COR-L47 (cell line): Measurements from ENCODE around the gene IFRD2.
"Not testable (repeated sequence)": the region's sequence is repeated elsewhere in the genome, so short reads cannot be mapped to it uniquely, and the experiment has no call there.

Source experiments
- DNase-seq: peaks from one replicate; lab custom pipeline; 2025; lab: John Stamatoyannopoulos, UW

The IFRD2 gene

GRCh38 chr3:50299929-50300680 lies 7.9 kb upstream of the IFRD2 start:
- no peak for DNase-seq

DNA sequence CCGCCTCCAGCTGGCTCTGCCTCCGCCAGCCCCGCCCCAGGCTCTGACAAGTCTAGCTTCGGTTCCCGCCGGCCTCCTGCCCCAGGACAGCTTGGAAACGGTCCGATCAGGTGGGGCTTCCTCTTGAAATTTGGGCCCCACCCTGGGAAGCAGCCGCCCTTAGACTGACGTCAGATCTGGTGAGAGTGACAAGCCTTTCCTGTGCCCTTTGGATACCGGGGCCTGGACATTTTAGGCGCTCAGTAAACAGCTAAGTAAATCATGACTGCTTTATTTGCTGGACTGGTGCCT lies 7.4 kb upstream of the IFRD2 start:
- DNase-seq, result no peak

DNA sequence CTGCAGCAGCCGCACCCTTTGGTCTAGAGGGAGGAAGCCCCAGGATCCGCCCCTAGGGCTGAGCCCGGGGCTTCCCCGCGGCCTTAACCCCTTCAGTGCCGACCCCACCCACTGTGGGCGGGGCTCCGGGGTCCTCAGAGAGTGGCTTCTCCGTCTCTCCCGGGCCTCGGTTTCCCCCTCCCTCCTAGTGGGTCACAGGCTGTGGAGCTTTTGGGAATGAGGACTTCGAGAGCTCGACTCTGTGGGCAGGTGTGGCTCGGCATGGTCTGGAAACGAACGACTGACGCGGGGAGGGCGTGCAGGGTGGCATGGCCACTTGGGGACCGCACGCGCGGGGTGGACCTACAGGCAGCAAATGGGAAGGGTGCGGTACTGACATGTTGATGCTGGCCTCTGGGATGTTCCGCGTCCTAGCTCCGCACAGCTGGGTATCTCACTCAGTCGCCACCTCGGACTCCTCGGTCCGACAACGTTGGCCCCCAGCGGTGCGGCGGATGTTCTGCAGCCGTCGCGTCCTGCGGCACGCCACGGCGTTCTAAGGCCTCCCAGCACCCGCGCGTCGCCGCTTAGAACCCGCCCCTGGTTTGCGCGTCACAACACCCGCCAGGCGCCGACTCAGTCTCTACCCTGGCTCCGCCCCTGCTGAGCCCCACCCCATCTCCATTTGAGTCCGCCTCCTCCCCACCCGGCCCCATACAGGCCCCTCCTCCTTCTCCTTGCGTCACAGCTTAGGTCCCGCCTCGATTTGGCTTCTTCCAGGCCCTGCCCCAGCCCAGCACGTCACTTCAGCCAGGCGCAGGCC lies 6.8 kb upstream of the IFRD2 start, which contains the start of the genes HYAL3 and NAA80:
Gene HYAL3, minus strand, starts transcription at position 570 of the 802 bp plus-strand sequence. CDS start 3,803 bp downstream, outside the sequence.
Gene NAA80, minus strand, starts transcription at position 570 of the 802 bp plus-strand sequence. CDS start 1,942 bp downstream, outside the sequence.
- DNase-seq, result peak; percentile 91

- DNase-seq, result no peak
Observed at GRCh38 chr3:50297896-50298725, 5.9 kb upstream of the IFRD2 start.

GRCh38 chr3:50297384-50297775 lies 5.2 kb upstream of the IFRD2 start:
- DNase-seq, result no peak

DNA sequence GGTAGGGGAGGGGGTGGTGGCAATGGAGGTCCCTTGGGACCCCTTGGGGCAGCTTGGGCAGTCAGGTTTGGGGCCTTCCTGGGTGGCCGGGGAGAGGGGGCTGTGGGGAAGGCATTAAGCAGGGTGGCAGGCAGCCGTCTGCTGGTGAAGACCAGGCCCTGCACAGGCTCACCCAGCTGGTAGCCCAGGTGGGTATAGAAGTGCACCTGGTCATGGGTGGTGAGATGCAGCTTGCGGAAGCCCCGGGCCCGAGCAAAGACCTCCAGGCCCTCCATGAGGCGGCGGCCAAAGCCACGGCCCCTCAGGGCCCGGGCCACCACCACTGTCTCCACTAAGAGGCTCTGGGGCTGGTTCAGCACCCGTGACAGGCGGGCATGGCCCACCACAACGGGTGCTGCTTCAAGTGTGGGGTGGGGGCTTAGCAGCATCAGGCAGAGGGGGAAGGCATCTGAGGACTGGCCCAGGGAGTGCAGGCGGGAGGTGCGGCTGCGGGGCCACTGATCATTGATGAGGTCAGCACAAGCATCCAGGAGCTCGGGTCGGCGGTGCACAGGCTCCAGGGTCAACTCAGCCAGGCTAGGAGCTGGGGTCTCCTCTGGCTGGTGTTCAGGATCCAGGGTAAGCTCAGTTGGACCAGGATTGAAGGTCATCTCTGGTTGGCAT lies 4.6 kb upstream of the IFRD2 start:
- no peak for DNase-seq

GRCh38 chr3:50295553-50296431 lies 3.6 kb upstream of the IFRD2 start:
- DNase-seq, result no peak

- DNase-seq, result no peak
Observed at GRCh38 chr3:50294492-50295403, 2.5 kb upstream of the IFRD2 start.

- no peak for DNase-seq
Observed at GRCh38 chr3:50294089-50294488, 1.9 kb upstream of the IFRD2 start.

- DNase-seq, result no peak
Observed at GRCh38 chr3:50293079-50293801, 1.0 kb upstream of the IFRD2 start.

GRCh38 chr3:50290161-50290641 lies 2.0 kb downstream of the IFRD2 start:
- DNase-seq, result no peak

DNA sequence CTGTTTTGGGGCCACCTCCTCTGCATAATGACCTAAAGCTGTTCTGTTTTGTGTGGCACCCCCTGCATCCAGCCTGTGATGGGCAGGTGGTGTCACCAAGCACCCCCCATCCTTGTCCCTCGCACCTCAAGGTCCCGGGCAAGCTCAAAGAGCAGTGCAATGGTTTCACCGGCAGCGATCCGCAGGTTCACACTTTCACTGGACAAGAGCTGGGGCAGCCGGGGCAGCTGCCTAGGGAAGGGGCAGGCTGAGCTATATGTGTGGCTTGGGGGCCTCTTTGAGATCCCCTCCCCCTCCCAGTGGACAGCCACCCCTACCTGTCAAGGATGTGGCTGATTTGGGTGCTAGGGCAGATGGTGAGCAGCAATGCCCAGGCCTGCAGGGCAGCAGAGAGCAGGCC lies 3.1 kb downstream of the IFRD2 start:
- no peak for DNase-seq

DNA sequence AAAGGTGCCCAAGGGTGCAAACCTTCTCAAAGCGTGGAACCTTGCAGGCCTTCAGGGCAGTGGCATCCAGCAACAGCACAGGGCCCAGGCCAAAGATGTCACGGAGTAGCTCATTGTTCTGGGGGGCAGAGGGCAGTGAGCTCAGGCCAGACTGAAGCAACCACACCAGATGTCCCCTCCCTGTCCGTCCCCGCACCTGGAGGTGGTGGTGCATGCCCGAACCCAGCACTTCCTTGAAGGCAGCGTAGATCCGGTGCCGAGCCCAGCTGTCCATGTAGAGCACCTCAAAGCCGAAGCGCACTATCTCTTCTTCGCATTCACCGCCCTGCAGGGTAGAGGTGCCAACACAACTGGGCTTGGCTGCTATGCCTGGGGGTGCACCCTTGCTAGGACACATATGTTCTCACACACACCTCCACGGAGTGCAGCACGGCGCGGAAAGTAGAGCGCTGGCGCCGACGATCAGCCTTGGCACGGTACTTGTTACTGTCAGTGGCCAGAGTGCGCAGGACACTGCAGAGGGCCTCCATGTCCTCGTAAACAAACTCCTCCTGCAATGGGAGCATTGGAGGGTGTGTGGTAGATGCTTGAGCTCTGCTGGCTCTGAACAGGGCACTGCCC lies 3.7 kb downstream of the IFRD2 start:
- no peak for DNase-seq

DNA sequence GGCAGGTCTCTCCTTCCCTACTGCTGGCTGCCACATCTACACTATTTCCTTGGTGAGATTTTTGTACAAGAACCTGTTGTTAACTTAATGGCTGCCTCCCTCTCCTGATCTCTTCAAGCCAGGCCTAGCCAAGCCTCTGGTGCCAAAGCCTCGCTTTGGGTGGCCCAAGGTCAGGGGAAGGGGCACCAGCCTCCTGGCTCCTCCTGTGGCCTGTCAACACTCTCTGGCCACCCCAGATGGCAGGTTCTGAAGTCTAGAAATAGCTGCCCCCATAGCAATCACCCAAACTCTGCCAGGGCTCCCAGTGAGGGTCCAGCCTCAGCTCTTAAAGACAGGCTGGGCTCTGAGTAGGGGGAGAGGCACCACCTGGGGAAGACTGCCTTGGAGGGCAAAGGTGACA lies 5.0 kb downstream of the IFRD2 start:
- DNase-seq, result no peak

- no peak for DNase-seq
Observed at GRCh38 chr3:50286322-50287227, 5.7 kb downstream of the IFRD2 start.

GRCh38 chr3:50284121-50284520 lies 8.1 kb downstream of the IFRD2 start:
- DNase-seq, result not testable (repeated sequence)

GRCh38 chr3:50279255-50280016 lies 12.8 kb downstream of the IFRD2 start:
- no peak for DNase-seq
